H1 (cell line): Measurements from ENCODE around the gene SLC8B1. TPM values are rescaled to one million over a fixed set of nuclear protein-coding genes. Genes with fewer than 3 reads are reported as not detected.

ENCODE experiments used
- CTCF ChIA-PET: fragments of 300-600 bp; sonication (Branson Sonifier 250); formaldehyde crosslinking; loops from one replicate; lab custom pipeline; 2021; ENCODE audit not compliant: partially characterized antibody; lab: Charles Lee
- POLR2A ChIA-PET: fragments of 300-600 bp; sonication (Branson Sonifier 250); formaldehyde crosslinking; loops from one replicate; lab custom pipeline; 2021; ENCODE audit warnings: inconsistent platforms; ENCODE audit not compliant: partially characterized antibody; lab: Charles Lee
- DNase-seq, 2 experiments: peaks; one replicate each; pipeline versions ENCODE4 v3.0.0 to v3.0.0-alpha.2; 2010 to 2022; ENCODE audit warnings: low spot score in 2 of 2, low read depth in 1 of 2, mixed read lengths in 1 of 2
- FAIRE-seq: peaks from 2 replicates; lab custom pipeline; 2011; peaks lifted over from hg19 to GRCh38; lab: Jason Lieb, UNC
- H2AFZ ChIP-seq: 2 replicates; pipeline ENCODE4 v1.8.1; 2012; ENCODE audit warnings: low read length, inconsistent platforms
- H2AK5ac ChIP-seq: 2 replicates; pipeline ENCODE4 v1.6.1; 2013; ENCODE audit warnings: low read depth, low read length
- H2BK120ac ChIP-seq: replicated peaks from 2 replicates; pipeline ENCODE3; 2013; ENCODE audit warnings: low read depth, low read length, inconsistent platforms
- H2BK12ac ChIP-seq: 2 replicates; pipeline ENCODE4 v1.6.1; 2013; ENCODE audit warnings: low read depth, low read length
- H2BK15ac ChIP-seq: 2 replicates; pipeline ENCODE4 v1.6.1; 2013; ENCODE audit warnings: low read length
- H2BK20ac ChIP-seq: 2 replicates; pipeline ENCODE4 v1.6.1; 2013; ENCODE audit warnings: low read length
- H2BK5ac ChIP-seq: 2 replicates; pipeline ENCODE4 v1.6.1; 2013; ENCODE audit warnings: low read depth, low read length
- H3K14ac ChIP-seq: 2 replicates; pipeline ENCODE4 v1.6.1; 2013; ENCODE audit warnings: inconsistent platforms; ENCODE audit not compliant: insufficient read length
- H3K18ac ChIP-seq: 2 replicates; pipeline ENCODE4 v1.6.1; 2013; ENCODE audit warnings: low read length; ENCODE audit errors: extremely low read depth
- H3K23ac ChIP-seq: 2 replicates; pipeline ENCODE4 v1.6.1; 2013; ENCODE audit warnings: inconsistent platforms; ENCODE audit not compliant: insufficient read length
- H3K23me2 ChIP-seq: 2 replicates; pipeline ENCODE4 v1.6.1; 2013; ENCODE audit warnings: low read depth, low read length
- H3K27ac ChIP-seq: 2 replicates; pipeline ENCODE4 v1.6.1; 2011; ENCODE audit warnings: low read depth, low read length, inconsistent platforms
- H3K27me3 ChIP-seq, 4 experiments: replicated peaks in 1 of 4; 1 replicate in 1 of 4; 2 replicates in 3 of 4; pipeline versions ENCODE4 v1.6.1 to v1.8.1; 2011 to 2013; ENCODE audit warnings: low read length in 3 of 4, mild to moderate bottlenecking in 3 of 4, inconsistent platforms in 2 of 4, mixed read lengths in 2 of 4, moderate library complexity in 1 of 4; ENCODE audit not compliant: control insufficient read depth in 3 of 4, insufficient read depth in 3 of 4; ENCODE audit errors: extremely low read depth in 1 of 4
- H3K36me3 ChIP-seq, 4 experiments: 2 replicates each; pipeline versions ENCODE4 v1.6.1 to v1.8.1; 2011 to 2013; ENCODE audit warnings: mild to moderate bottlenecking in 4 of 4, low read length in 3 of 4, moderate library complexity in 2 of 4, control low read depth in 1 of 4, inconsistent platforms in 1 of 4; ENCODE audit not compliant: insufficient read depth in 4 of 4, control insufficient read depth in 2 of 4
- H3K4ac ChIP-seq: replicated peaks from 2 replicates; pipeline ENCODE3; 2013; ENCODE audit warnings: low read length, low read depth, mixed read lengths, inconsistent platforms; ENCODE audit not compliant: insufficient read length
- H3K4me1 ChIP-seq, 4 experiments: replicated peaks in 1 of 4; 1 replicate in 1 of 4; 2 replicates in 3 of 4; pipeline versions ENCODE4 v1.6.1 to v1.8.1; 2011 to 2013; ENCODE audit warnings: low read length in 3 of 4, inconsistent platforms in 2 of 4, mixed read lengths in 1 of 4; ENCODE audit not compliant: insufficient read depth in 4 of 4, control insufficient read depth in 3 of 4
- H3K4me2 ChIP-seq, 2 experiments: 2 replicates each; pipeline versions ENCODE4 v1.6.1 to v1.8.1; 2011 to 2013; ENCODE audit warnings: low read depth in 2 of 2, low read length in 2 of 2, control low read depth in 1 of 2, inconsistent platforms in 1 of 2, mild to moderate bottlenecking in 1 of 2; ENCODE audit not compliant: insufficient read depth in 1 of 2
- H3K4me3 ChIP-seq, 4 experiments: fragments of 200-600, 300-600 bp in 1 of 4; sonication (generic), shearing (Covaris generic), sonication (Bioruptor Twin) in 1 of 4; 2 replicates each; pipeline versions ENCODE4 v1.5.1 to v1.8.1; 2011 to 2016; ENCODE audit warnings: low read length in 4 of 4, low read depth in 3 of 4, control low read depth in 2 of 4, inconsistent platforms in 2 of 4, mild to moderate bottlenecking in 2 of 4, mixed read lengths in 1 of 4, moderate library complexity in 1 of 4; ENCODE audit not compliant: insufficient read depth in 2 of 4; ENCODE audit errors: extremely low read depth in 1 of 4
- H3K56ac ChIP-seq: replicated peaks from 2 replicates; pipeline ENCODE3; 2013; ENCODE audit warnings: low read depth, mild to moderate bottlenecking, mixed read lengths, low read length, inconsistent platforms; ENCODE audit not compliant: insufficient read length
- H3K79me1 ChIP-seq: 2 replicates; pipeline ENCODE4 v1.6.1; 2013; ENCODE audit warnings: low read depth, low read length, control low read depth
- H3K79me2 ChIP-seq, 2 experiments: 2 replicates each; pipeline versions ENCODE4 v1.6.1 to v1.8.1; 2012 to 2013; ENCODE audit warnings: low read length in 2 of 2, mild to moderate bottlenecking in 2 of 2, inconsistent platforms in 1 of 2; ENCODE audit not compliant: insufficient read depth in 2 of 2, control insufficient read depth in 1 of 2
- H3K9ac ChIP-seq, 4 experiments: replicated peaks in 1 of 4; 1 replicate in 1 of 4; 2 replicates in 3 of 4; pipeline versions ENCODE4 v1.6.1 to v1.8.1; 2011 to 2013; ENCODE audit warnings: low read depth in 3 of 4, low read length in 3 of 4, control low read depth in 2 of 4, mild to moderate bottlenecking in 2 of 4, moderate library complexity in 2 of 4, inconsistent platforms in 1 of 4; ENCODE audit errors: extremely low read depth in 1 of 4
- H3K9me3 ChIP-seq, 2 experiments: 2 replicates each; pipeline versions ENCODE4 v1.6.1 to v1.8.1; 2012 to 2013; ENCODE audit warnings: mild to moderate bottlenecking in 2 of 2, moderate library complexity in 2 of 2, control low read depth in 1 of 2, inconsistent platforms in 1 of 2, low read depth in 1 of 2, low read length in 1 of 2, mixed read lengths in 1 of 2; ENCODE audit not compliant: insufficient read depth in 2 of 2
- H4K20me1 ChIP-seq, 2 experiments: replicated peaks in 1 of 2; 2 replicates each; pipeline versions ENCODE3 to v1.8.1; 2011 to 2013; ENCODE audit warnings: inconsistent platforms in 2 of 2, low read length in 2 of 2, mild to moderate bottlenecking in 1 of 2; ENCODE audit not compliant: insufficient read depth in 2 of 2, control insufficient read depth in 1 of 2
- H4K5ac ChIP-seq: 2 replicates; pipeline ENCODE4 v1.6.1; 2013; ENCODE audit warnings: low read length, low read depth, mixed read lengths, inconsistent platforms; ENCODE audit not compliant: insufficient read length
- H4K8ac ChIP-seq: 2 replicates; pipeline ENCODE4 v1.8.0; 2013; ENCODE audit warnings: mild to moderate bottlenecking, moderate library complexity, low read length, inconsistent platforms; ENCODE audit not compliant: insufficient read depth; ENCODE audit errors: extremely low read depth
- H4K91ac ChIP-seq: replicated peaks from 2 replicates; pipeline ENCODE3; 2013; ENCODE audit warnings: low read length, mixed read lengths, inconsistent platforms; ENCODE audit not compliant: insufficient read length
- CHD1 ChIP-seq: IDR thresholded peaks from 2 replicates; pipeline ENCODE4 v1.6.1; 2012; ENCODE audit warnings: low read depth, low read length, improper control_type of control experiment
- CTBP2 ChIP-seq: IDR thresholded peaks from 2 replicates; pipeline ENCODE4 v1.7.0; 2011; ENCODE audit warnings: borderline replicate concordance, mild to moderate bottlenecking, moderate library complexity, mixed read lengths, low read length; ENCODE audit not compliant: insufficient read depth, insufficient read length
- EZH2 ChIP-seq: fragments of 200-600 bp; sonication (generic); IDR thresholded peaks from 2 replicates; pipeline ENCODE4 v1.7.1; 2012; ENCODE audit warnings: low read depth, mild to moderate bottlenecking, moderate library complexity, low read length, inconsistent platforms; ENCODE audit not compliant: severe bottlenecking
- JUND ChIP-seq: IDR thresholded peaks from 2 replicates; pipeline ENCODE4 v1.6.1; 2011; ENCODE audit warnings: mild to moderate bottlenecking, improper control_type of control experiment, low read length
- MAX ChIP-seq: IDR thresholded peaks from 2 replicates; pipeline ENCODE4 v1.6.1; 2012; ENCODE audit warnings: inconsistent platforms
- POU5F1 ChIP-seq: IDR thresholded peaks from 2 replicates; pipeline ENCODE4 v1.6.1; 2011; ENCODE audit warnings: low read depth, mild to moderate bottlenecking, low read length, moderate library complexity
- RAD21 ChIP-seq, 2 experiments: IDR thresholded peaks in 1 of 2; conservative IDR thresholded peaks in 1 of 2; 2 replicates each; pipeline ENCODE4 v1.6.1; 2011; ENCODE audit warnings: low read depth in 2 of 2, low read length in 2 of 2, improper control_type of control experiment in 1 of 2, inconsistent platforms in 1 of 2, mild to moderate bottlenecking in 1 of 2, moderate library complexity in 1 of 2
- SIN3A ChIP-seq, 2 experiments: IDR thresholded peaks in 1 of 2; conservative IDR thresholded peaks in 1 of 2; 2 replicates each; pipeline ENCODE4 v1.6.1; 2011 to 2012; ENCODE audit warnings: low read length in 2 of 2, improper control_type of control experiment in 1 of 2, low read depth in 1 of 2, mild to moderate bottlenecking in 1 of 2
- USF2 ChIP-seq: IDR thresholded peaks from 2 replicates; pipeline ENCODE4 v1.6.1; 2011; ENCODE audit warnings: low read length, improper control_type of control experiment
- WGBS, 2 experiments: shearing (Covaris generic) in 1 of 2; methylation state at CpG; one replicate each; pipeline versions ENCODE4 v1.1.6 to v1.1.7; 2013 to 2015; ENCODE audit warnings: low lambda C conversion rate in 2 of 2, mixed read lengths in 2 of 2, inconsistent platforms in 1 of 2, low coverage in 1 of 2, missing lambda C conversion rate in 1 of 2; ENCODE audit not compliant: insufficient replicate concordance in 2 of 2, insufficient coverage in 1 of 2, insufficient read length in 1 of 2; ENCODE audit errors: extremely low coverage in 1 of 2, missing lambda C conversion rate in 1 of 2; 5-methylcytosine and 5-hydroxymethylcytosine counted together
- polyA plus RNA-seq, 7 experiments: library from polyadenylated mRNA; depleted of rRNA in 3 of 7; stranded (reverse) in 5 of 7; unstranded in 2 of 7; fragments of >200 nt in 5 of 7; fragments of 200-250 nt in 2 of 7; gene quantifications; 1 replicate in 5 of 7; 2 replicates in 1 of 7; 4 replicates in 1 of 7; pipeline versions ENCODE4 v1.2.1 to v1.2.3, GENCODE V29; 2011 to 2013; ENCODE audit warnings: missing spikeins in 2 of 7, mixed read lengths in 2 of 7
- total RNA-seq: library from RNA; stranded (reverse); fragmentation: NEBNext Ultra II Directional; extraction: Animal tissue kit (Norgen Biotek cat#: 25700); gene quantifications from 2 replicates; pipeline ENCODE4 v1.2.1, GENCODE V29; 2021
- TF ChIP-seq, protein P1 (sequence below): IDR thresholded peaks from 2 replicates; pipeline ENCODE4 v1.6.1; 2012; ENCODE audit warnings: low read length, inconsistent platforms

Gene SLC8B1
- total and polyA plus RNA-seq, 2 of the 8 experiments (the other 6 are each of a cell fraction or from before 2014, with no cell fraction given): 11.2 to 19.1 TPM

GRCh38 chr12:113277511-113277910, 57.4 kb downstream of the SLC8B1 start:
- Histone ChIP-seq H2BK15ac (no peak overlapping the region), H2AFZ (no peak overlapping the region), H2BK20ac (no peak overlapping the region), H3K36me3 (peaks cover 0 to 2% (median 0%) of the 10 kb centered on the region in 4 experiments; a peak in 2 of 8 replicates), H3K23me2 (no peaks in the 10 kb centered on the region), H3K4ac (no peak overlapping the region), H2BK5ac (no peak overlapping the region), H4K91ac (no peak overlapping the region), H2AK5ac (no peak overlapping the region), H4K20me1 (peaks cover 0 to 4% of the 10 kb centered on the region in 2 experiments), H4K8ac (no peak overlapping the region), H3K23ac (no peak overlapping the region), H2BK12ac (no peak overlapping the region), H3K4me3 (no peak overlapping the region), H3K79me1 (no peaks in the 10 kb centered on the region), H3K9me3 (no peaks in the 10 kb centered on the region), H3K56ac (no peak overlapping the region), H3K18ac (no peak overlapping the region), H3K27ac (no peak overlapping the region), H2BK120ac (no peak overlapping the region), H3K27me3 (no peaks in the 10 kb centered on the region), H3K9ac (no peak overlapping the region), H4K5ac (no peak overlapping the region), H3K4me1 (no peaks in the 10 kb centered on the region), H3K4me2 (no peak overlapping the region), H3K79me2 (no peaks in the 10 kb centered on the region), H3K14ac (no peak overlapping the region)
- CTCF ChIA-PET: interaction anchor here (0.6 to 1.5 kb wide), 4 partner anchors 11 to 305 kb away, joined by 3 to 5 read pairs (median 3); no protein-coding TSS in a partner anchor
- TF ChIP-seq RAD21 (IDR thresholded peaks at IDR 0.05 in 1 of 2, conservative IDR thresholded peaks at IDR 0.05 in 1 of 2; ENCODE audit: low read depth in 2 of 2, low read length in 2 of 2): no peak
- no peak for TF ChIP-seq JUND
- TF ChIP-seq, protein P1, sequence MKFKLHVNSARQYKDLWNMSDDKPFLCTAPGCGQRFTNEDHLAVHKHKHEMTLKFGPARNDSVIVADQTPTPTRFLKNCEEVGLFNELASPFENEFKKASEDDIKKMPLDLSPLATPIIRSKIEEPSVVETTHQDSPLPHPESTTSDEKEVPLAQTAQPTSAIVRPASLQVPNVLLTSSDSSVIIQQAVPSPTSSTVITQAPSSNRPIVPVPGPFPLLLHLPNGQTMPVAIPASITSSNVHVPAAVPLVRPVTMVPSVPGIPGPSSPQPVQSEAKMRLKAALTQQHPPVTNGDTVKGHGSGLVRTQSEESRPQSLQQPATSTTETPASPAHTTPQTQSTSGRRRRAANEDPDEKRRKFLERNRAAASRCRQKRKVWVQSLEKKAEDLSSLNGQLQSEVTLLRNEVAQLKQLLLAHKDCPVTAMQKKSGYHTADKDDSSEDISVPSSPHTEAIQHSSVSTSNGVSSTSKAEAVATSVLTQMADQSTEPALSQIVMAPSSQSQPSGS: no peak
- no peak for TF ChIP-seq SIN3A (conservative IDR thresholded peaks at IDR 0.05 in 1 of 2, IDR thresholded peaks at IDR 0.05 in 1 of 2; ENCODE audit: low read depth in 1 of 2, low read length in 2 of 2)
- no peak for TF ChIP-seq POU5F1
- no peak for TF ChIP-seq MAX
- TF ChIP-seq USF2: no peak
- TF ChIP-seq CTBP2: no peak
- TF ChIP-seq CHD1: no peak
- TF ChIP-seq EZH2: no peak
- 94% methylated on average over 5 of the region's 5 CpGs; no CpG with 5 or more reads in 1 of the 2 experiments for WGBS, 2 experiments
- POLR2A ChIA-PET: interaction anchor here (0.6 kb wide), 2 partner anchors 19 to 80 kb away, joined by 3 read pairs; no protein-coding TSS in a partner anchor
- DNase-seq (no peak), FAIRE-seq (no peak)
